Neuron (in vitro differentiated cells): ENCODE data around the gene HEATR9.

Source experiments
- H2AFZ ChIP-seq: one replicate; pipeline ENCODE4 v1.6.1; 2013; ENCODE audit warnings: low read depth, mild to moderate bottlenecking, inconsistent platforms, low read length, moderate library complexity
- H3K27me3 ChIP-seq: one replicate; pipeline ENCODE4 v1.6.1; 2013; ENCODE audit warnings: low read length; ENCODE audit not compliant: insufficient read depth
- H3K36me3 ChIP-seq: one replicate; pipeline ENCODE4 v1.6.1; 2013; ENCODE audit warnings: low read length; ENCODE audit not compliant: insufficient read depth
- H3K4me1 ChIP-seq: one replicate; pipeline ENCODE4 v1.6.1; 2013; ENCODE audit warnings: low read length; ENCODE audit not compliant: insufficient read depth
- H3K4me3 ChIP-seq: 2 replicates; pipeline ENCODE4 v1.5.1; 2013; ENCODE audit warnings: mild to moderate bottlenecking, low read length, moderate library complexity
- H3K9me3 ChIP-seq: one replicate; pipeline ENCODE4 v1.6.1; 2013; ENCODE audit warnings: low read length

Gene HEATR9

DNA sequence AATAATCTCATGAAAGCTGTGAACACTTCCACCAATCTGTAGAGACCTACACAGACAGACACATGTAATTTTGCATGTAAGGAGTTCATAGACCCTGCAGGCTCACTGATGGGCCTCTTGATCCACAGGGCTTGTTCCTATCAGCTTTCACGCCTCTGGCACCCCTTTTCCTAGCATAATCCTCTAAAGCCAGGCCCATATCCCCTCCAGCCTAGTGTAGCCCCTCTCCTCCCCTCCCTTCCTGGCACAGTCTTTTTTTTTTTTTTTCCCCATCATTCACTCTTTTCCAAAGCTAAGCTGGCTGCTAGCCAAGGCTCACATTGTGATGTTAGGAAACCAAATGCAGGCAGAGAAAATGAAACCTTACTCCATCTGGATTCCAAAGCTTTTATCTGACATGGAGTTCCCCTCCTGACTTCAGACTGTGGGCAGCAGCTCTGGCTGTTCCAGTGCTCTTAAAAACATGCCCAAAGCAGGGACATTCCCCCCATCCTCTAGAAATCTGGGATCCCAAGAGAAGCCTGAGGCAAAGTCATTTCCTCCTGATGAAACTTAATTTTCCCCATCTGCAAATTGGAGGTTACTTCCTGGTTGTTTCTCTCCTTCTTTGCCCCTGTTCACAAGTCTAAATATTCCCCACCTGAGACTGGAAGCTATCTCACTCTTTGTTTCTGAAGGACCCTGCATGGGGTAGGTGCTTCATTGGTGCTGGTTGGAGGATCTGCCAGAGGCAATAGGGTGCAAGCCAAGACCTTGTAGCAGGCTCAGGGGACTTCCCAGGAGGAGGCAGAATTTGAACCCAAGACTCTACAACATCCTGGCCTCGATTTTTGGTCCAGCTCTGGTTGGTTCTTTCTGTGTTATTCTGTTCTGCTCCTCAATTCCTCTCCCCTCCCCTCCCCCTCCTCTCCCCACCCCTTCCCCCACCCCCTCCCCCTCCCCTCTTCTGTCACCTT, 21.4 kb upstream of the HEATR9 start:
- Histone ChIP-seq H2AFZ (no peak overlapping the region), H3K9me3 (no peaks in the 10 kb centered on the region), H3K36me3 (no peaks in the 10 kb centered on the region), H3K27me3 (no peaks in the 10 kb centered on the region), H3K4me3 (no peak overlapping the region), H3K4me1 (no peaks in the 10 kb centered on the region)

DNA sequence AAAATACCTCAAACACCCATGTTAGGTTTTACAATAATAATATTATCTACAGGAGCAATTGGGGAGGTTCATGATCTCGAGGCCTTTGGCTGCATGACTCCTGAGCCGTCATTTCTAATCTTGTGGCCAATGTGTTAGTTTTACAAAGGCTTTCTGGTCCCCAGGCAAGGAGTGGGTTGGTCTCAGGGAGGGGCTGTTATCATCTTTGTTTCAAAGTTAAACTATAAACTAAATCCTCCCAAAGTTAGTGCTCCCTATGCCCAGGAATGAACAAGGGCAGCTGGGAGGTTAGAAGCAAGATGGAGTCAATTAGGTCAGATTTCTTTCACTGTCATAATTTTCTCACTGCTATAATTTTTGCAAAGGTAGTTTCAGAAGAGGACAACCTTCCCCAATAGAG, 20.6 kb upstream of the HEATR9 start:
- H3K36me3 ChIP-seq = no peaks in the 10 kb centered on the region
- no peaks in the 10 kb centered on the region for H3K4me1 ChIP-seq
- H2AFZ ChIP-seq = no peak overlapping the region
- H3K9me3 ChIP-seq = no peaks in the 10 kb centered on the region
- no peak overlapping the region for H3K4me3 ChIP-seq
- H3K27me3 ChIP-seq = no peaks in the 10 kb centered on the region

DNA sequence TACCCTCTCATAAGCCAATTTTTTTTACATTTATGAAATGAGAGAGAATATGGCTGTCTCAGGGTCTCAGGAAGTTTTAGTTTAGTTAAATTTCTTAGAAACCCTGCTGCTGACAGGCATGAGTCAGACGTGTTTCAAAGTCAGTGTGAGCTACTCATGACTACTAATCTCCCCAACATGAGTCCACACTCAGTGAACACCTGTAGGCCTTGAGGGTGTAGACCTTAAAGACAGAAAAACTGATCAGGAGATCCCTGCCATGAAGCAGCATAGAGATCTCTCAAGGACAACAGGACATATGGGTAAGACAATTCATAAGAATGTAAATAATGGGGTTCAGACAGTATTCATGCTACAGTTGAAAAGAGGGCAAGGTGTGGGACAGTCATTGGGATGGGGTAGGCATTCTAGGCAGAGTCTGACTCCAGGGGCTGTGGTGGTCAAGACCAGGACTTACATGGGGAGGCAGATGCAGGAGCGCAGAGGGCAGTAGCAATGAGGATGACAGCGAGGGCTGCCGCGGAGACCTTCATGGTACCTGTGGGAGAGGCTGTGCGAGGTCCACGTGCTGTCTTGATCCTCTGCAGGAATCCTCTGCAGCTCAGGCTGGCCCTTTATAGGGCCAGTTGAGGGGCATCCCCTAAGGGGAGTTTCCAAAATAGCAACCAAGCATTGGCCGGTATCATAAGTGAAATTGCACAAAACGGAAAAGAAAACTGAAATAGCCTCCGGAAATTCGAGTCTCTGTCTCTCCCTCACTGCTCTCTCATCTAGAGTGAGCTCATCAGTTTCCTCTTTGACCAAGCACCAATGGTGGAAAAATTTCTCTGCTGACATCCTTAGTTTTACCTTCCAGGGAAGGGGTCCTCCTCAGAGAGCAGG, 11.3 kb upstream of the HEATR9 start, which contains the start of gene CCL5:
Gene CCL5, minus strand, starts transcription at position 588 of the 882 bp plus-strand sequence.
- Histone ChIP-seq H3K4me1 (no peaks in the 10 kb centered on the region), H3K9me3 (no peaks in the 10 kb centered on the region), H3K27me3 (no peaks in the 10 kb centered on the region), H3K36me3 (no peaks in the 10 kb centered on the region), H3K4me3 (no peak within 1 kb of the TSS), H2AFZ (no peak within 1 kb of the TSS)

DNA sequence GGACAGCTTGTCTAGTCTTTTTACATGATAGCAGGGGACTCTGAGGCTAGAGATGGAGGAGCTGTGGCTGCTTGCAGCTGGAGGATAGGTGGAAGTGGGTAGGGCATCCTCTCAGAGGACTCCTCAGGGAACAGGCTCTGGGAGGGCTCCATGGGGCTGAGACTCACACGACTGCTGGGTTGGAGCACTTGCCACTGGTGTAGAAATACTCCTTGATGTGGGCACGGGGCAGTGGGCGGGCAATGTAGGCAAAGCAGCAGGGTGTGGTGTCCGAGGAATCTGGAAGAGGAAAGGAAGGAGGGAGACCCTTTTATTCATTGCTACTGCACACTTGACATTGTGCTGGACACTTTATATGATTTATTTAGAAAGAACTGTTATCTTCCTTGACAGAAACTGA, 9.7 kb upstream of the HEATR9 start:
- no peak overlapping the region for H3K4me3 ChIP-seq

DNA sequence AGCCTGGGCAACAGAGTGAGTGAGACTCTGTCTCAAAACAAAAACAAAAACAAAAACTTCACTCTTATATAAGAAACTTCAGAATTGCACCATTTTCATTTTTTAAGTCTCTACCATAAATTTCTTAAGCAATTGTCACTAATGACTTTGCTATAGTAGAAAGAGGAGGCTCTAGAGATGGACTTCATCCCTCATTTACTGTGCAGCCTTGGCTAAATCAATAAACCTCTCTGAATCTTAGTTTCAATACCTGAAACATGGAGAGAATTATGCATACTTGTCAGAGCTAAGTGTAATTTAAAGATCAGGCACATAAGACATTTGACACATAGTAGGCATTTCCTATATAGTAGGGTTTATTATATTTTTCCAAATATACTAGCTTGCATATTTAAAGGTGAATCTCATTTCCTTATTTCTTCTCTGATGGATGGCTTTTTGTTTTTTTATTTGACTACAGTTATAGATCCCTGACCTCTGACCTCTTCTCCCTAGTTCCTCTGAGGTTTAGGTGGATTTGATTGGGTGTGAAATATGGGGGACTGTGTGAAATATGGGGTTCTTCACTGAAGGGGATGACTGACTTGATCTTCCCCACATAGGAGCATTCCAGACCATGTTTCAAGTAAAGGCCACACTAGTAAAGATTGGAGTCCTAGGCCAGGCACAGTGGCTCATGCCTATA, 8.8 kb upstream of the HEATR9 start:
- Histone ChIP-seq H3K4me3 (no peak overlapping the region), H3K27me3 (no peaks in the 10 kb centered on the region), H3K9me3 (no peaks in the 10 kb centered on the region), H2AFZ (no peak overlapping the region), H3K36me3 (no peaks in the 10 kb centered on the region), H3K4me1 (no peaks in the 10 kb centered on the region)

More for the DNA sequence above, 9.7 kb upstream of the HEATR9 start:
- no peaks in the 10 kb centered on the region for H3K36me3 ChIP-seq
- no peaks in the 10 kb centered on the region for H3K9me3 ChIP-seq
- no peaks in the 10 kb centered on the region for H3K4me1 ChIP-seq
- H3K27me3 ChIP-seq = no peaks in the 10 kb centered on the region
- no peak overlapping the region for H2AFZ ChIP-seq

DNA sequence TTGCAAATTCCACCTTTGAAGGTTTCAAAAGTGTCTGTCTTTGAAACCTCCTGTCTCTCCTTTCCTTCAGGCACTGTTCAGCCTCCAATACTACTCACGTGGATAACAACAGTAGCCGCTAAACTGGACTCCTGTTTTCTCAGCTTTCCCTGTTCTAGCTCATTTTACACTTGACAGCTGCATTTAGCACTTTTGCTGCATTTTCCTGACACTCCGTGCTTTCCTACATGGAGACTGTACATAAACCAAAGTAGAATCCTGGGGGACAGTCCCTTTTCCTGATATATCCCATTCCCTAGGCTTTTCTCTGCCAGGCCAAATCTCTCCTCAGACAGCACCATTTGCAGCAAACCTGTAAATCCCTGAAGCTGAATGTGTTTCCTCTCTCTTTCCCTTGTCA, 7.8 kb upstream of the HEATR9 start:
- H3K4me3 ChIP-seq = no peak overlapping the region
- H3K9me3 ChIP-seq = no peaks in the 10 kb centered on the region
- H3K27me3 ChIP-seq = no peaks in the 10 kb centered on the region
- H3K36me3 ChIP-seq = no peaks in the 10 kb centered on the region
- no peaks in the 10 kb centered on the region for H3K4me1 ChIP-seq
- no peak overlapping the region for H2AFZ ChIP-seq

DNA sequence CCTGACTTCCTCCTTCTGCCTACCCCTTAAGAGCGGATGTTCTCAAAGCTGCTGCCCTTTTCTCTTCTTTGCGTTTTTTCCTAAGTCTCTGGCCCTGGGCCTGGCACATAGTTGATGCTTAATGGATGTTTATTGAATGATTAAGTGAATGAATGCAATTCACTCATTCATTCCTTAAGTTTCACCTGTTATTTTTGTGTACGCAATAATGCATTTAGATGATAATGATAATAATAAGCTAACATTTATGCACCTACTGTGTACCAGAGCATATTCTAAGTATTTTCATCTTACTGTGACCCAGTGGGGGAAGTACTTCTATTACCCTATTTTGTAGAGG, 7.1 kb upstream of the HEATR9 start:
- H2AFZ ChIP-seq = no peak overlapping the region
- no peak overlapping the region for H3K4me3 ChIP-seq
- H3K9me3 ChIP-seq = no peaks in the 10 kb centered on the region
- H3K4me1 ChIP-seq = no peaks in the 10 kb centered on the region
- H3K36me3 ChIP-seq = no peaks in the 10 kb centered on the region
- no peaks in the 10 kb centered on the region for H3K27me3 ChIP-seq

DNA sequence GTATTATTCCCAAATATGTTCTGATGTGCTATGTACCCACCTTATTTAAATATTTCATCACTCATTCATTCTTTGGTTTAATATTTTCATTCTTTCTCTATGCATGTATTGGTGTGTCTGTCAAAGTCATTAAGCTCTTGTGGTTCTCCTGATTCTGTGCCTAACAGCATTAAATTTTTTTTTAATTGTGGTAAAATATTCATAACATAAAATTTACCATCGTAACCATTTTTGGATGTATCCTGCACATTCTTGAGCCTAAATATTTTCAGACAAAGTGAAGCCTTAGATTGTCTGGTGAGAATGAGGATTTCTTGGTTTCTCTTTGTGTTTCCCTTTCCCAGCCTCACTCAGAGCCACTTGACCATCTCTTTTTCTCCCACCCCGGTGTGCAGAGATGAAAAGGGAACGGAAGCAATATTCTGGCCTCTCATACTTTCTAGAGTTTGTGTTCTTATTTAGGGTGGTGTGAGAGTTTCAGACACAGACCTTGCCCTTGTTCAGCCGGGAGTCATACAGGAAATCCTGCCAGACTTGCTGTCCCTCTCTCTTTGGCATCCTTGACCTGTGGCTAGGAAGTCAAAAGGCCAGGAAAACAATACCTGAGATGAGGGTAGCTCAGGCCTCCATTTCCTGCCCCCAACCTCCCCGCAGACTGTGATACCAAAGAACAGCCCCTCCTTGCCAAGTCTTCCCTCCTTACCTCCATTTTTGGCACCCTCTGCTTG, 6.5 kb upstream of the HEATR9 start:
- no peak overlapping the region for H3K4me3 ChIP-seq
- no peaks in the 10 kb centered on the region for H3K27me3 ChIP-seq
- no peaks in the 10 kb centered on the region for H3K4me1 ChIP-seq
- H3K9me3 ChIP-seq = no peaks in the 10 kb centered on the region
- no peak overlapping the region for H2AFZ ChIP-seq
- no peaks in the 10 kb centered on the region for H3K36me3 ChIP-seq

DNA sequence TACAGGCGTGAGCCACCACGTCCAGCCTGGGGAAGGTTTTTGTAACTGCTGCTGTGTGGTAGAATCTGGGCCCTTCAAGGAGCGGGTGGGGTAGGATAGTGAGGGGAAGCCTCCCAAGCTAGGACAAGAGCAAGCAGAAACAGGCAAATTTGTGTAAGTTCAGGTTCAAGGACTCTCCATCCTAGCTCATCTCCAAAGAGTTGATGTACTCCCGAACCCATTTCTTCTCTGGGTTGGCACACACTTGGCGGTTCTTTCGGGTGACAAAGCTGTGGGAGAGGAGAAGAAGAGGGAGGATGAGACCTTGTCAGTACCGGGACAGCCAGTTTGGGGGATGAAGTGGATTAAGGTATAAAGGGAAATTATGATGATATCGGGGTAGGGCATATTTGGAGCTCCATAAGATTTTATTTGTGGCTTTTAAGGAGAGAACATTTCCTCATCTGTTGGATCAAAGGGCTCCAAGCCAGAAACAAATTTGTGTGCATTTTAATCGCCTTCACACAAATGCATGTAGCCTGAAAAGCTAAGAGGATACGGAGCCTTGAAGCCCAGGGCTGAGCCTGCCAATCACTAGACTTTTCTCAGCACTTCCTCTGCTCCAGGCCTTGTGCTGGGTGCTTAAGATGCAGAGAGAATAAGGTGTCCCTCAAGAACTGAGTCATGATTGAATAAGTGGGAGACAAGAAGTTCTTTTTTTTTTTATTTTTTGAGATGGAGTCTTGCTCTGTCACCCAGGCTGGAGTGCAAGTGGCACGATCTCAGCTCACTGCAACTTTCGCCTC, 3.7 kb upstream of the HEATR9 start:
- Histone ChIP-seq H2AFZ (no peak overlapping the region), H3K36me3 (no peaks in the 10 kb centered on the region), H3K4me3 (no peak overlapping the region), H3K9me3 (no peaks in the 10 kb centered on the region), H3K27me3 (no peaks in the 10 kb centered on the region), H3K4me1 (no peaks in the 10 kb centered on the region)

DNA sequence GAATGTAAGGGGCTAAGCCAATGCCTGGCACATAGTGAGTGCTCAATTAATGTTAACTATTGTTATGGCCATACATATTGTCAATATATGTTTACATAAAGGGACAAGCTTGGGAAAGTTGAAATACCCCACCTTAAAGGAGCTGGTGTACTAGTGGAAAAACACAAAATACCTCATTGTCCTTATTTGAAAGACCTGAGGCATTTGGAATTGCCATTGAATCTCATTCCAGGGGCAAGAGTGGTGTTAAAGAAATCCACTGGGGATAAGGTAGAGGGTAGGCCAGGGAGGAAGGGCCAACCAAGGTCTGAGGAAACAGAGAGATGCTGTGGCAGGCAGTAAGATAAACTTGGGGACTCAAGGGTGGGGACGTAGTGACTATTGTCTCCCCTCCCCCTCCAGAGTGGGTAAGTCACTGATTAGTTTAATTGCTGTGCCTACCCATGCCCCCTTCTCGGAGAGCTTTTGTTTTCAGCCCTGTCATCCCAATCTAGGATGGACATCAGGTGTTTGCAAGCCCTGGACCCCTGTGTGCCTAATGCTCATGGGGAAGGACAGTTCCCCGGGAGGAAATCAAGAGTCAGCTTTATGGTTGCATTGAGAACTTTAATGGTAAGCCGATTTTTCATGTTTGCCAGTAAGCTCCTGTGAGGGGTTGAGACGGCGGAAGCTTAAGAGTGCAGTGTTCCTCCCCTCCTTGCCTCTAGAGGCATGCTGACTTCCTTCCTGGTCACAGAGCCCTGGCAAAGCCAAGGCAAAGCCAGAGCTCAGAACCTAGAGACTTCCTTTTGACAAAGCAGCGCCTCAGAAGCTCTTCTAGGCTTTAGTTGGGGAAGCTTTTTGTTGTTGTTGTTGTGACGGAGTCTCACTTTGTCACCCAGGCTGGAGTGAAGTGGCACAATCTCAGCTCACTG, 2.5 kb upstream of the HEATR9 start:
- Histone ChIP-seq H3K4me1 (no peaks in the 10 kb centered on the region), H3K9me3 (no peaks in the 10 kb centered on the region), H3K4me3 (no peak overlapping the region), H3K36me3 (no peaks in the 10 kb centered on the region), H2AFZ (no peak overlapping the region), H3K27me3 (no peaks in the 10 kb centered on the region)

DNA sequence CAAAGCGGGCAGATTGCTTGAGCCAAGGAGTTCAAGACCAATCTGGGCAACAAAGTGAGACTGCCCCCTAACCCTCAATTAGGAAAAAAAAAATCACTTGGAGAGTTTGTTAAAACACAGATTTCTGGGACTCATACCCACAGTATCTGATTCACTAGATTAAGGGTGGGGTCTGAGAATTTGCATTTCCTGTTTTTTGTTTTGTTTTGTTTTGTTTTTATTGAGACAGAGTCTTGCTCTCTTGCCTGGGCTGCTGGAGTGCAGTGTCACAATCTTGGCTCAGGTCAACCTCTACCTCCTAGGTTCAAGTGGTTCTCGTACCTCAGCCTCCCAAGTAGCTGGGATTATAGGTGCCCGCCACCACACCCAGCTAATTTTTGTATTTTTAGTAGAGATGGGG, 1.1 kb downstream of the HEATR9 start:
- Histone ChIP-seq H3K4me3 (no peak overlapping the region), H3K9me3 (no peaks in the 10 kb centered on the region), H3K27me3 (no peaks in the 10 kb centered on the region), H3K36me3 (no peaks in the 10 kb centered on the region), H3K4me1 (no peaks in the 10 kb centered on the region), H2AFZ (no peak overlapping the region)
